ENCODE data around the gene NDRG2. TPM values are rescaled to one million over a fixed set of nuclear protein-coding genes. Genes with fewer than 3 reads are reported as not detected.
"Not testable (repeated sequence)": the region's sequence is repeated elsewhere in the genome, so short reads cannot be mapped to it uniquely, and the experiment has no call there.

The NDRG2 gene
- total and polyA plus RNA-seq, 9 donors: 355 to 703 (median 433) TPM

GRCh38 chr14:21041676-21042433 lies 17.0 kb upstream of the NDRG2 start, which contains the start of gene RNASE7:
Gene RNASE7, plus strand, starts transcription at chr14:21042362. Its CDS starts 631 bp downstream, at chr14:21042993.
- H3K27ac ChIP-seq: no peak within 1 kb of the TSS
- H3K4me3 ChIP-seq: no peak within 1 kb of the TSS
- WGBS, 3 donors: 71 to 74% (median 72%) methylated on average over 11 of the region's 11 CpGs

GRCh38 chr14:21040941-21041340 lies 16.1 kb upstream of the NDRG2 start:
- not testable (repeated sequence) for DNase-seq; H3K4me1 ChIP-seq (ENCODE audit: insufficient read depth); H3K4me3 ChIP-seq; H3K27me3 ChIP-seq; H3K36me3 ChIP-seq; H3K9me3 ChIP-seq; H3K27ac ChIP-seq
- 80 to 90% (median 84%) methylated on average over 3 of the region's 3 CpGs for WGBS, 3 donors
- intact Hi-C loops (cut with DNase I): loop anchor here in 3 of 4 donors (1.0 to 10.0 kb wide), 3 partner anchors 26 to 46 kb away; partner anchors contain the start of gene SLC39A2 (in 1 of the 3)

More at GRCh38 chr14:21041676-21042433, 17.0 kb upstream of the NDRG2 start, which contains the start of gene RNASE7:
- Histone ChIP-seq H3K4me1 (ENCODE audit: insufficient read depth) (peaks cover 8% of the 10 kb centered on the region), H3K9me3 (no peaks in the 10 kb centered on the region), H3K27me3 (no peaks in the 10 kb centered on the region), H3K36me3 (no peaks in the 10 kb centered on the region)
- intact Hi-C loops (cut with DNase I): loop anchor here in 2 of 4 donors (2.0 to 10.0 kb wide), 2 partner anchors 27 to 47 kb away; partner anchors contain the start of gene SLC39A2 (in 1 of the 2)
- TF ChIP-seq EP300 (IDR thresholded peaks at IDR 0.05) (no peak), POLR2A (IDR thresholded peaks at IDR 0.05) (no peak), CTCF (IDR thresholded peaks at IDR 0.05) (no peak)
- DNase-seq: no peak

- intact Hi-C loops (cut with DNase I): loop anchor here in 3 of 4 donors (1.0 to 10.0 kb wide), 3 partner anchors 25 to 46 kb away; partner anchors contain the start of gene SLC39A2 (in 1 of the 3)
- no peak for TF ChIP-seq POLR2A (IDR thresholded peaks at IDR 0.05)
- TF ChIP-seq CTCF (IDR thresholded peaks at IDR 0.05): peak in 1 of 3 donors; percentile 3
- no peak for DNase-seq
- H3K36me3 ChIP-seq: no peaks in the 10 kb centered on the region
- no peaks in the 10 kb centered on the region for H3K27me3 ChIP-seq
- peaks cover 8% of the 10 kb centered on the region for H3K4me1 ChIP-seq (ENCODE audit: insufficient read depth)
- 56 to 62% (median 57%) methylated on average over 8 of the region's 8 CpGs for WGBS, 3 donors
- H3K9me3 ChIP-seq: no peaks in the 10 kb centered on the region
- peak overlapping the region in 1 of 2 donors; percentile 55 for H3K27ac ChIP-seq
- no peak overlapping the region for H3K4me3 ChIP-seq
These were observed 15.6 kb upstream of the NDRG2 start for GRCh38 chr14:21040370-21040925.

- Histone ChIP-seq H3K4me3 (no peak overlapping the region), H3K9me3 (no peaks in the 10 kb centered on the region), H3K4me1 (ENCODE audit: insufficient read depth) (peaks cover 13% of the 10 kb centered on the region), H3K36me3 (no peaks in the 10 kb centered on the region), H3K27ac (peak overlapping the region; percentile 27 to 55), H3K27me3 (no peaks in the 10 kb centered on the region)
- DNase-seq: peak; percentile 59 to 70 (median 62)
- intact Hi-C loops (cut with DNase I): loop anchor here (1.0 to 10.0 kb wide), 4 partner anchors 17 to 45 kb away; partner anchors contain the start of gene SLC39A2 (in 1 of the 4)
- WGBS, 3 donors: 17 to 25% (median 21%) methylated on average over 8 of the region's 8 CpGs
- TF ChIP-seq EP300 (IDR thresholded peaks at IDR 0.05): no peak
- peak; percentile 38 to 83 (median 76) for TF ChIP-seq CTCF (IDR thresholded peaks at IDR 0.05)
- no peak for TF ChIP-seq POLR2A (IDR thresholded peaks at IDR 0.05)
These were observed 14.9 kb upstream of the NDRG2 start for GRCh38 chr14:21039585-21040369.

Measured in ovary (tissue), 9 donors.